SU-DHL-6 (cell line): ENCODE measurements around the gene TDRKH.

Experiments used
- H2AFZ ChIP-seq: fragments of 200-600 bp; sonication (generic); 2 replicates; pipeline ENCODE4 v1.6.1; 2014; ENCODE audit warnings: low read depth, mild to moderate bottlenecking, moderate library complexity, mixed read lengths, antibody characterized with exemption, low read length; ENCODE audit not compliant: severe bottlenecking
- H3F3A ChIP-seq: fragments of 200-600 bp; shearing (Covaris generic); 2 replicates; pipeline ENCODE4 v1.6.0; 2016; ENCODE audit warnings: antibody characterized with exemption, mild to moderate bottlenecking; ENCODE audit not compliant: insufficient read depth
- H3K27ac ChIP-seq: fragments of 200-600 bp; sonication (generic); 2 replicates; pipeline ENCODE4 v1.5.1; 2016; ENCODE audit warnings: low read depth, mild to moderate bottlenecking, low read length, moderate library complexity, mixed read lengths
- H3K27me3 ChIP-seq: fragments of 200-600 bp; sonication (generic), shearing (Covaris generic); 2 replicates; pipeline ENCODE4 v1.6.0; 2014; ENCODE audit warnings: mild to moderate bottlenecking, low read length
- H3K36me3 ChIP-seq: fragments of 200-600 bp; sonication (generic); 2 replicates; pipeline ENCODE4 v1.6.1; 2014; ENCODE audit warnings: mild to moderate bottlenecking, low read length, mixed read lengths
- H3K4me2 ChIP-seq: fragments of 300-600, 200-600 bp; shearing (Covaris generic), sonication (generic); 2 replicates; pipeline ENCODE4 v1.6.0; 2014; ENCODE audit warnings: low read length, low read depth, mild to moderate bottlenecking; ENCODE audit not compliant: poor library complexity, severe bottlenecking
- H3K4me3 ChIP-seq: fragments of 200-600 bp; sonication (generic); 2 replicates; pipeline ENCODE4 v1.5.1; 2014; ENCODE audit warnings: antibody characterized with exemption, low read length, mild to moderate bottlenecking, mixed read lengths; ENCODE audit not compliant: insufficient read depth, poor library complexity, severe bottlenecking
- H3K79me2 ChIP-seq: fragments of 200-600 bp; sonication (generic); 2 replicates; pipeline ENCODE4 v1.6.1; 2014; ENCODE audit warnings: mild to moderate bottlenecking, low read length, moderate library complexity; ENCODE audit not compliant: insufficient read depth
- H3K9ac ChIP-seq: fragments of 200-600 bp; sonication (generic); 2 replicates; pipeline ENCODE4 v1.7.0; 2014; ENCODE audit warnings: mild to moderate bottlenecking, low read length
- H3K9me2 ChIP-seq: fragments of 200-600 bp; sonication (generic); replicated peaks from 2 replicates; pipeline ENCODE4 v1.6.1; 2014; ENCODE audit warnings: low read length; ENCODE audit not compliant: insufficient read depth
- H3K9me3 ChIP-seq: fragments of 200-600 bp; sonication (generic); 2 replicates; pipeline ENCODE4 v1.6.1; 2014; ENCODE audit warnings: low read length, mixed read lengths; ENCODE audit not compliant: insufficient read depth
- H4K20me1 ChIP-seq: fragments of 200-600 bp; sonication (generic); 2 replicates; pipeline ENCODE4 v1.6.1; 2014; ENCODE audit warnings: low read depth, mild to moderate bottlenecking, antibody characterized with exemption, low read length, moderate library complexity, mixed read lengths
- CTCF ChIP-seq: fragments of 200-600 bp; sonication (generic); IDR thresholded peaks from one replicate; pipeline ENCODE4 v1.5.1; 2017; ENCODE audit warnings: antibody characterized with exemption, mild to moderate bottlenecking, low read length, moderate library complexity; ENCODE audit not compliant: insufficient read depth, poor library complexity, severe bottlenecking
- EZH2phosphoT487 ChIP-seq: fragments of 200-600 bp; sonication (generic), shearing (Covaris generic); conservative IDR thresholded peaks from 2 replicates; pipeline ENCODE4 v1.6.1; 2018; ENCODE audit warnings: mild to moderate bottlenecking, antibody characterized with exemption, low read length, moderate library complexity, mixed read lengths

Gene TDRKH

GRCh38 chr1:151838222-151839081 lies 48.2 kb upstream of the TDRKH start:
- no peak overlapping the region for H3K9ac ChIP-seq

GRCh38 chr1:151837884-151838221 lies 47.6 kb upstream of the TDRKH start:
- Histone ChIP-seq H3K4me2 (no peak overlapping the region), H3K4me3 (no peak overlapping the region), H3K27ac (no peak overlapping the region)

More at GRCh38 chr1:151838222-151839081, 48.2 kb upstream of the TDRKH start:
- H3K9me3 ChIP-seq, result no peaks in the 10 kb centered on the region
- no peaks in the 10 kb centered on the region for H3K79me2 ChIP-seq
- no peaks in the 10 kb centered on the region for H3K36me3 ChIP-seq
- H2AFZ ChIP-seq, result no peak overlapping the region
- no peaks in the 10 kb centered on the region for H3F3A ChIP-seq
- TF ChIP-seq EZH2phosphoT487, result 0 out of 2 replicates have a peak, but pooled peaks have one; percentile 72
- TF ChIP-seq CTCF, result no peak
- no peak overlapping the region for H3K4me3 ChIP-seq
- no peaks in the 10 kb centered on the region for H3K9me2 ChIP-seq
- no peaks in the 10 kb centered on the region for H3K27me3 ChIP-seq
- no peaks in the 10 kb centered on the region for H4K20me1 ChIP-seq
- no peak overlapping the region for H3K27ac ChIP-seq
- H3K4me2 ChIP-seq, result no peak overlapping the region

GRCh38 chr1:151837197-151837596 lies 46.9 kb upstream of the TDRKH start:
- Histone ChIP-seq H4K20me1 (no peaks in the 10 kb centered on the region), H3K27ac (no peak overlapping the region), H3K79me2 (no peaks in the 10 kb centered on the region), H3K9ac (no peak overlapping the region), H3K9me2 (no peaks in the 10 kb centered on the region), H3K27me3 (no peaks in the 10 kb centered on the region), H3K9me3 (no peaks in the 10 kb centered on the region), H3K4me3 (no peak overlapping the region), H3F3A (no peaks in the 10 kb centered on the region), H2AFZ (no peak overlapping the region), H3K4me2 (no peak overlapping the region), H3K36me3 (no peaks in the 10 kb centered on the region)
- no peak for TF ChIP-seq CTCF
- TF ChIP-seq EZH2phosphoT487, result no peak

More at GRCh38 chr1:151837884-151838221, 47.6 kb upstream of the TDRKH start:
- no peak overlapping the region for H3K9ac ChIP-seq
- no peaks in the 10 kb centered on the region for H3K27me3 ChIP-seq
- no peaks in the 10 kb centered on the region for H3K9me2 ChIP-seq
- H2AFZ ChIP-seq, result no peak overlapping the region
- H3F3A ChIP-seq, result no peaks in the 10 kb centered on the region
- H4K20me1 ChIP-seq, result no peaks in the 10 kb centered on the region
- TF ChIP-seq CTCF, result no peak
- TF ChIP-seq EZH2phosphoT487, result no peak
- no peaks in the 10 kb centered on the region for H3K9me3 ChIP-seq
- H3K36me3 ChIP-seq, result no peaks in the 10 kb centered on the region
- no peaks in the 10 kb centered on the region for H3K79me2 ChIP-seq
